Retinal pigment epithelial cell (primary cell): ENCODE results near the gene TUBGCP2.

Source experiments
- DNase-seq: peaks from one replicate; pipeline ENCODE4 v3.0.0-alpha.2; 2010; ENCODE audit warnings: low read depth
- H3K4me3 ChIP-seq: 2 replicates; pipeline ENCODE4 v1.5.1; 2011; ENCODE audit warnings: mild to moderate bottlenecking, low read length, control low read depth, moderate library complexity
- TF ChIP-seq, protein P1 (sequence below): conservative IDR thresholded peaks from 2 replicates; pipeline ENCODE4 v1.5.1; 2011; ENCODE audit warnings: low read depth, low read length, control low read depth, inconsistent platforms

TUBGCP2 gene

GRCh38 chr10:133277277-133277992, 31.2 kb downstream of the TUBGCP2 start:
- DNase-seq: no peak
- TF ChIP-seq, protein P1, sequence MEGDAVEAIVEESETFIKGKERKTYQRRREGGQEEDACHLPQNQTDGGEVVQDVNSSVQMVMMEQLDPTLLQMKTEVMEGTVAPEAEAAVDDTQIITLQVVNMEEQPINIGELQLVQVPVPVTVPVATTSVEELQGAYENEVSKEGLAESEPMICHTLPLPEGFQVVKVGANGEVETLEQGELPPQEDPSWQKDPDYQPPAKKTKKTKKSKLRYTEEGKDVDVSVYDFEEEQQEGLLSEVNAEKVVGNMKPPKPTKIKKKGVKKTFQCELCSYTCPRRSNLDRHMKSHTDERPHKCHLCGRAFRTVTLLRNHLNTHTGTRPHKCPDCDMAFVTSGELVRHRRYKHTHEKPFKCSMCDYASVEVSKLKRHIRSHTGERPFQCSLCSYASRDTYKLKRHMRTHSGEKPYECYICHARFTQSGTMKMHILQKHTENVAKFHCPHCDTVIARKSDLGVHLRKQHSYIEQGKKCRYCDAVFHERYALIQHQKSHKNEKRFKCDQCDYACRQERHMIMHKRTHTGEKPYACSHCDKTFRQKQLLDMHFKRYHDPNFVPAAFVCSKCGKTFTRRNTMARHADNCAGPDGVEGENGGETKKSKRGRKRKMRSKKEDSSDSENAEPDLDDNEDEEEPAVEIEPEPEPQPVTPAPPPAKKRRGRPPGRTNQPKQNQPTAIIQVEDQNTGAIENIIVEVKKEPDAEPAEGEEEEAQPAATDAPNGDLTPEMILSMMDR: no peak
- no peak overlapping the region for H3K4me3 ChIP-seq

GRCh38 chr10:133276435-133277201, 32.1 kb downstream of the TUBGCP2 start, which contains the start of gene ADAM8:
Gene ADAM8, minus strand, starts transcription at chr10:133276868. Its CDS starts 51 bp downstream, at chr10:133276817.
- peak within 1 kb of the TSS; percentile 31 for H3K4me3 ChIP-seq
- no peak for DNase-seq
- TF ChIP-seq, protein P1: no peak

DNA sequence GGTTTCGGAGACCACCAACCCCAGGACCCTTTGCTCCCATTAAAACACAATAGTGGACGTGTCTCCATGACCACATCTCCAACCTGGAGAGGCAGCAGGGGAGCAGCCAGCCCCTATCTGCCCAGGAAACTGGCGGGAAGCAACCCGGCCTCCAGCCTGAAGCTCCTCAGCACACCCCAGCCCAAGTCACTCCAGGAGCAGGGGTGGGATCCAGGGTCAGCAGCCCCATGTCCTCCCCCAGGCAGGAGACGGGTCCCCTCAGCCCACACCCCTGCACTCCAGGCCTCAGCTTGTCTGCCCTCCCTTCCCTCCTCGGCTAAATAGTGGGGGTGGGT, 32.6 kb downstream of the TUBGCP2 start:
- no peak for DNase-seq
- TF ChIP-seq, protein P1: no peak
- peak overlapping the region; percentile 31 for H3K4me3 ChIP-seq

DNA sequence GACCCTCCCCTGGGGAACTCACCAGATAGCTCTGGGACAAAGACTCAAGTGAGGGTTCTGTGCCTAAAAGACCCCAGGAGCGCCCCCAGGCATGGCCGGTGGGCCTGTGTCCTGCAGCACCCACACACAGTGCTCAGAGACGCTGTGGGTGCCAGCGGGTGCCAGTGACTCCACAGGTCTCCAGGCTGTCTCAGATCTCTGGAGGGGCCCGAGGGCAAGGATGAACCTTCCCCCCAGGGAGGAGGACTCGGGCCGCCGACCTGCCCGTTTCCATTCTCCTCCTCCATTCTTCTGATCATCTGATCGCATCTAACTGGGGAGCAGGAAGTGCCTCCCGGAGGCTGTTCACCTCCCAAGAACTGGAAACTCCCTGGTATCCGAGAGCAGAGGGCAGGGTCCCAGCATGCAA, 33.0 kb downstream of the TUBGCP2 start:
- TF ChIP-seq, protein P1: no peak
- H3K4me3 ChIP-seq: peak overlapping the region; percentile 31
- DNase-seq: no peak

DNA sequence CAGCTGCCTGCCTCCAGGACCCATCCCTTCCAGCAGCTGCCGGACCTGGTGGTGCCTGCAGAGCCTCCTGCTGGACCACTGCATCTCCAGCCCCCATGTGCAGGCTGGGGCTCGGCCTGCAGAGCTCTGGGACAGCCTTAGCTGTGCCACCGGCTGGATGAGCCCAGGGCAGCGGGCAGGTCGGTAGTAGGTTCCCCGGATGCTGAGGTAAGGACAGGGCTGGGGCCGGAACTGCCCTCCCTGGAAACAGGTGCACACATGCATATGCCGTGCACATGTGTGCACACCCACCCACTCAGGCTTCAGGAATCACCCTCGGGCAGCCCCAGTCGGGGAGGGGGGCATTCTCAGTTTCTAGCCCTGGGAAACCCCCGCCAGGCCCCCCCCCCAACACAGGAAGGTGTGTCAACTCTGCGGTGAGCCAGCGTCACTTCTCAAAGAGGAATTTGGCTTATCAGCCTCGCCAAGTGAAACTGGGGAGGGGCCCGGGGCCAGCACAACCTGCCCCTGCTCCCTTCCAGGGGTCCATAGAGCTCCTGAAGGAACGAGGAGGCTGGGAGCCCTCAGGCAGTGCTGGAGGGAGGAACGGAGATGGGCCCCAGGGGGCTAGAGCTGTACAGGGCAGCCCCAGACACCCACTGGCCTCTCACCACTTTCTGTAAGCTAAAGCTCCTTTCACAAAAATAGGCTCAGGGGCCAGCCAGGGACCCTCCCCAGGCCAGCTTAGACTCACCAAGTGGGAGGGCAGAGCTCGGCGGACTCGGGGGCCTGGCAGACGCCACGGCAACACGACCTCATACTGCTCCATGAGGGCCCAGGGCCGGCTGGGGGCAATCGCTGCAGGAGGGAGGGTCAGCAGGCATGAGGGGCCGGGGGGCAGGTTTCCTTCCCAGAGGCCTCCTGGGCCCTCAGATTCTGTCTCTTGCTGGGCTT, 33.7 kb downstream of the TUBGCP2 start:
- DNase-seq: no peak
- H3K4me3 ChIP-seq: peak overlapping the region; percentile 31
- TF ChIP-seq, protein P1: no peak

- TF ChIP-seq, protein P1: no peak
- DNase-seq: no peak
- no peak overlapping the region for H3K4me3 ChIP-seq
These were observed 35.0 kb downstream of the TUBGCP2 start for GRCh38 chr10:133273534-133274143.
